ENCODE results near the gene APP.

APP gene

DNA sequence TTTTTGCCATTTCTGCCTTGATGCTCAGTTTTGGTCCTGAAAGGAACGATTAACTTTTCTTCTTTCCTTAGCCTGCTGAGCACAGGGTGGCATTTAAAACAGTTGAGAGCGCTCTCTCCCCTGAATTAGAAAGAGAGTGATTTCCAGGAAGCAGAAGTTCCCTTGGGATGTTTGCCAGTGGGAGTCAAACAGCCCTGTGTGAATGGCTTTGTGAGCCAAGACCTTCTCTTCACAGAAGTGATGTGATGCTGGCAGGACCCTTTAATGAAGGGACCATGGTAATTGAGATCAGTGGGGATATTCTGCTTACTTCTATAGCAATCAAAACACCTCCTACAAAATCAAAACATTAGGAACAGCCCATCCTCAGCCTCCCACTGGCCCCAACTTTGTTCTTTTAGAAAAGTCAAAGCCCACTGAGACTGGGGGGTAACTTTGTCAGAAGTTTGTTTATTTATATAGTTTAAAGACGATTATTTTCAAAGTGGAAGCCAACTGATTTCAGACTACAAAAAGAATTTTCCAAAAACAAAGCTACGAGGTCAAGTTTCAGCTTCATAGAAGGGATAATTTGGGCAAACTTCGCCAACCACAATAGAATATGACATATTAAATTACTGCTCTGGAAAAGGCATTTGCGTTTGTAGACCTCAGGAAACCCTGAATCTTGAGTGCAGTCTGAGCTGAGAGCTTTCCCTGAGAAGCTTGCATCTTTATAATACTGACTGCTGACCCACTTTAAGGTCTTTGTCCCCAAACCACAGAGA is 313.1 kb downstream of the APP start:
- no peak for FAIRE-seq

DNA sequence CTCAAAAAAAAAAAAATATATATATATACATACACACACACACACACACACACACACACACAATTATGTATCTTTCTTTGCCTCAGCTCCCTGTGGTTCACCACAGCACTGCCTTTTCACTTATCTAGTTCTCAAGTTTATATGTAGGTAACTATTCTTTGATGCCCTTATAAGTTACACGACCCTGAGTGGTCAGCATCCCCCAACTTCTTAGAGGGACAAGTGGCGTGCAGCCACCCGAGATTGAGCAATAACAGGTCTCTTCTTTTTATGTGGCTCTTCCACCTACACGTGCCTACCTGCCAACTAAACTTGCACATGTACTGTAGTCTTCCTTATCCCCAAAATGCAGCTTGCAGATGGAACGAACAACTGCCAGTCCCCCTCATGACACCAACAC is 315.0 kb downstream of the APP start:
- no peak for FAIRE-seq

DNA sequence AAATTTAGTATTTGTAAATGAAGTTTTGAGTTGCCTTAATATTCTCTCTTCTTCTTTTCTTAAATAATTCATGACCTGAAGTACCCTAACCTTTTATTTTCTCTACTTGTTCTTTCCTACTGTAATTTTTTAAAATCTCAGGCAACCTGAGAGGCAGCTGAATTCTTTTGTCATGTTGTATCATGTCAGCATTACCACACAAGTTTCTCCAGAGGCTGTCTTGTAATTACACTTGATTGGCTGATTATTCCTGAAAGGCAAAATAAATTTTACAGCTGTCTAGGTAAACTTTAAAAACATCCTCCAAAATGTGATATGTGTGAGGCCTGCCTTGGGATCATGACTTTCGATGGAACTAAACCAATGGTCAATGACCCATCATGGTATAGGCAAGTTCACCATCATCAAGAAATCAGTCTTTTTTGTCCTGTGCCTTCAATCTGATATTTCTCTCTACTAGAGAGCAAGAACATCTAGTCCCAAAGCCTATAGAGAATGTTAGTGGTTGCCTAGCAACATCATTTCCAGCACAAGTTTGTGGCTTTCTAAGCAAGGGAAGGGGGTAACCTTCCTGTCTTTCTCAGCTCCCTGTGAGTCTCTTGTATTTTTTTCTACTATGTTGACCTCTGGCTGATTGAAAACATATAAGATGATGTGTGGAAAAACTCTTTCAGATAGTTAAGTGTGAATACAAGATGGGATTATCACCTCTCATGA is 320.3 kb downstream of the APP start:
- FAIRE-seq = no peak

DNA sequence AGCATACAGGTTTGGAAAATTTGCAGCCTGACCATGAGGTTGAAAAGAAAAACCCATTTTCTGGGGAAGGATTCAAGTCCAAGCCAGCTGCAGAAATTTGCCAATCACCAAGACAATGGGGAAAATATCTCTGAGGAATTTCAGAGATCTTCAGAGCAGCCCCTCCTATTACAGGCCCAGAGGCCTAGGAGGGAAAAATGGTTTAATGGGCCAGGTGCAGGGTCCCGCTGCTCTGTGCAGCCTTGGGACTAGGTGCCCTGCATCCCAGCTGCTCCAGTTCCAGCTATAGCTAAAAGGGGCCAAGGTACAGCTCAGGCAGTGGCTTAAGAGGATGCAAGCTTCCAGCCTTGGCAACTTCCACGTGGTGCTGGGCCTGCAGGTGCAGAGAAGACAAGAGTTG is 322.3 kb downstream of the APP start:
- no peak for FAIRE-seq

DNA sequence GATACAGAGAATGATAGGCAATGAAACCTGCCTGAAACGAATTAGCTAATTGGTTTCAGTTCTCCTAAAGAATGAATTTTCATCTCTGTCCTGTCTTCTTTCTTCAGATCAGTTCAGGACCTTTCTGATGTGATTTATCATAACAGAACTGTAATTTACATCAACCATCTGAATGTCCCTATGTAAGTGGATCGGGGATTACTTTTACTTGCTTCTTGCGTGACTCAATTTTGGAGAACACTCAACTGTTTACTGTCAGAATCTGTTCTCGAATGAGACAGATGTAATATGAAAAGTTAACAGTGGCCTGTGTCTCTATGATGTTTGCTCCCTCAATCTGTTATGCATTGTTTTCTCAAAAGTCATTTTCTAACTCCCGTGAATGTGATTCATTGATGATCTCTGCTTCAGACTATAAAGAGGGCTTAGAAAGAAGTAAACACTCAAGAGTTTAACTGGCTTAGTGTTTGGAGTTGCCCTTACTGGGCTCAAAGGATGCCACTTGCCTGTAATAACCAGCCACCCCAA is 324.8 kb downstream of the APP start:
- FAIRE-seq = no peak

DNA sequence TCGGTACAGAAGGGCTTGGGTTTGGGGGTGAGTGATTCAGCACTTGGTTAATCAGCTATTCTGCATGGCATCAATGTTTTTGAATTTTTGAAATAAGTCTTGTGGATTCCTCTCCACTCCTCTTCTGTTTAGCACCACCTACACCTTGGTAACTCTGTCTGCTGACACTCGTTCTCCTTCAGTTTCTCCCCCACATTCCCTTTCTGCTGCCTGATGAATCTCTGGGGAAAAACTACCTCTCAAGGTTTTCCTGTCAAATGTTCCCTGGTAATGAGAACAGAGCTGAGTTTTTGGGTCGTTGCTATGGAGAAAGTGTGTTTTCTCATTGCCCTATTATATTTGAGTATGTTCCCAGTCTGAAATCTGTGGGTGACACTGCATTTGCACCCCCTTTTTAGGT is 327.6 kb downstream of the APP start:
- no peak for FAIRE-seq

DNA sequence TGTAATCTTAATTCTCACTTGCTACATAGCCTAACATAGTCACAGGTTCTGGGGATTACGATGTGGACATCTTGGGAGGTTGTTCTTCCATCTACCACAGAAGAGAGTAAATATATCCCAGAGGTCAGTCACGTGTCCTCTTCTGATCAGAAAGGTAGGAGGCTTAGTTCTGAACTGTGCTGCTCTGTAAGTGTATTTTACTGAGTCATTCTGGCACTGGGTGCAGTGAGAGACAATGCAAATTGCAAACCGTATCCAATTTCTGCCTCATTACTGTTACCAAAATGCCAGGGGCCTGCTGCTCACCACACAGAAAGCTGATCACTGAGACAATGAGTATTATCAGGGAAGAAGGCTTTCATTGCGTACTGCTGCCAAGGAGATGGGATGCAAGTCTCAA is 331.8 kb downstream of the APP start:
- no peak for FAIRE-seq

DNA sequence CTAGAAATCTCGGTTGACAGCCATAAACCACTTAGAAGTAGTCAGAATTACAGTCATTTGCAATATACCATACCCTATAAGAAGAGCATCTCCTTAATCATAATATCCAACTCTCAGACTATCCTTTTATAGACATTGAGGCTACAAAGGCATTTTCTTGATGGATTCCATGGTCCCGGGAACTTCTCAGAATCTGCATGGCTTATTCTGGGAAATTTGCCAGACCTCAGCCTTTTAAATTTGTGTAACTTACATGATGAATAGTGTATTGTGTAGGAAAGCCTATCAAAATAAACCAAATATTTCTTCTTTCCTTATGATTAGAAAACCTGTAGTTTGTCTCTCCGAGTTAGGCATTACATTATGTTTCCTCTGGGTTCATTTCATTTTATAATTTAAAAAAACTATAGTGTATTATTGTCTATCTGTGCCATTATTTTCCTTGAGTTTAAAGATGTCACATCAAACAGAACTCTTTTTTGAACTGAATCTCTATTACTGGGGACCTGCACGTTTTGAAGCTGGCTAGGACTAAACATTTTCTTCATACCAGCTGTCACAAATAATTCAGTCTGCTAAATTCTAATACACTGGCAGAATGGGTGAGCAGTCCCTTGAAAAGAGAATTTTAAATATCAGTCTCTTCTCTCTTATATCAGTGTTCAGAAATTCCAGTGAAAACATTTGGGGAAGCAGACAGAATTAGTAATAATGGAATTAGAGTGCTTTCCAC is 332.9 kb downstream of the APP start:
- no peak for FAIRE-seq

DNA sequence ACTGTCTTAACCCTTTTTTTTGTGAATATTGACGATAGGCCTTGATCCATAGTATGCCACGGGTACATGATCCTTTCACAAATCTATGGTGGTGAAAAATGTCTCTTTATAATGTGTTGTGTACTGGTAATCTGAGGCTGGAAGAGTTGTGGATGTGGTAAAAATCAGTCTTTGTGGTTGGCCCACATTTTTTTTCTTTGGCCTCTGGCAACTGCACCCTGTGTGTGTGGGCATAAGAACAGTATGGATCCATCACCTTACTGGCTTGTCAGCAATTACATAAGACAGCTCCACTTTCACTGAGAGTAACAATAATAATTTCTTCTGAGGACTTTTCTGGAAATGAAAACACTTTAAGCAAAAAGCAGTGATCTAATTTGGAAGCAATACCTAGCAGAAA is 334.2 kb downstream of the APP start:
- no peak for FAIRE-seq

DNA sequence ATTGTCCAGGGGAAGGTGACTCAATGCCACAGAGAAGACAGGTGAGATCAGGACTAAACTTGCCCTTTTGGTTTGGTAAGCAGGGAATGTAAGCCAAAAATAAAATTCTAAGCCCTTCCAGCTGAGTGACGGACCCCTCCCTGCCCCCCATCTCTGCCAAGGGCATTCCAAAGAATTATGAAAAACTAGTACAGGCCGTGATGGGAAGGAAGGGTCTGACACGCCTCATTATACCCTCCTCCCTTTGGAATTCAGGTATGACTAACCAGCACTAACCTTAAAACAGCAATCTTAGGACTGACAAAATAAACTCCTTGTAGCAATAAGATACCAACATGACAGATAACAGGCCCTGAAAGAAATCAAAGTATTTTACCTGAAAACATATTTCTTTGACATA is 336.2 kb downstream of the APP start:
- no peak for FAIRE-seq

DNA sequence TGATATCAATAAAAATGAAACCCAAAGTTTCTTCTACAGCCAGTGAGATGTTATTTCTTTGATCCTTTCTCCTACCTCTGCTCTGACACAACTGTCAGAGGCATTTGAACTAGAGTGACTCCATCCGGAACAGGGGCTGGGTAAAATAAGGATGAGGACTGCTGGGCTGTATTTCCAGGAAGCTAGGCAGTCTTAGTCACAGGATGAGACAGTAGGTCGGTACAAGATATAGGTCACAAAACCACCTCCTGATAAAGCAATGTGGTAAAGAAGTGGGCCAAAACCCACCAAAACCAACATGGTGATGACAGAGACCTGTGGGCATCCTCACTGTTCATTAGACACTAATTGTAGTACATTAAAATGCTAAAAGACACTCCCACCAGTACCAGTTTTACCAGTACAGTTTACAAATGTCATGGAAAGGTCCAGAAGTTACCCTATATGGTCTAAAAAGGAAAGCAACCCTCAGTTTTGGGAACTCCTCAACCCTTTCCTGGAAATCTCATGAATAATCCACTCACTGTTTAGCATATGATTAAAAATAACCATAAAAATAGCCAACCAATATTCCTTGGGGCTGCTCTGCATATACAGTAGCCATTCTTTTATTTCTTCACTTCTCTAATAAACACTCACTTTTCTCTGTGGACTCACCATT is 339.1 kb downstream of the APP start:
- FAIRE-seq = no peak
